Measurements from ENCODE around the gene JPH3.

JPH3 gene

DNA sequence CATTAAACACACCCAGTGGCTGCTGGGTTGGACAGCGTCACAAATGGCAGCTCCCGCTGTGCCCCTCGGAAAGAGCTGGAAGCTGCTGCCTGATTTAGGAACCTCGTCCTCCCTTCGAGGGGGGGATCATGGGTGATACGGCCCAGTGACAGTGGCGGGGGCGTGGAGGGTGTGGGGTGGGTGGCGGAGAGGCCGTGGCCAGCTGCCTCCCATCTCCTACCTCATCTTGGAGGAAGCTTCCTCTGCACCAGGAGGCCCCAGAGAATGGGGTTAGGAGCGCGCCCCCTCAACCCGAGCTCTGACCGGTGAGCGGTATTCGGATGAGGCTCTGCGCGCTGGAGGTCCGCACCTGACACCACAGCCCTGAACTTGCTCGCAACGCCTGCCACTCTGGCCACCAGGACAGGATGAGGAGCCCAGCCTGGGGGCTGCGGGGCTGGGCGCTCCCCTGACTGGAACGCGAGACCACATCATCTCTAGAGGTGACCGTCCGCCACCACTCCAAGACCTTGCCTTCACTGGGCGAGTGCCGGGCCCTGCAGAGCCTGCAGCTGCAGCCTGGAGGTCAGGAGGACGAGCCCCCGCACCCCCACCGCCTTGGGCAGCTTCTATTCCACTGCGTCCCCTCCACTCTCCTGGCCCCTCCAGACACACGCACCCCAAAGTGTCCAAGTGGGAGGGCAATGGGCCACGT, 82.5 kb downstream of the JPH3 start:
- DNase-seq = no peak

DNA sequence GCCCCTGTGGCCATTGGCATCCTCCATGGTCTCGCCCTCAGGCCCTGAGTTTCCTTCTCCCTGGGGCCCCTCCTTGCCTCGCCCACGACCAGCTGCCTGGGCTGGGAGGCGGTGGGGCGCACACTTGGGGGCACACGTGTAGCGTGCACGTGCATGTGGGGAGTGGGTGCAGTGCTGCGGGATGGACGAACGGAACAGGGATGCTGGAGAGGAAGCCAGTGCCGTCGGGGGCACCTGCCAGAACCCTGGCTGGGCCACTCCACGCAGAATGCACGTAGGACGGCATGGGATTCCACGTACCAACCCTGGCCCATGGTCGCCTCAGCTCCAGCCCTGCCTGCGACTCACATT, 83.1 kb downstream of the JPH3 start:
- DNase-seq = no peak

GRCh38 chr16:87685766-87686165, 83.5 kb downstream of the JPH3 start:
- no peak for DNase-seq

DNA sequence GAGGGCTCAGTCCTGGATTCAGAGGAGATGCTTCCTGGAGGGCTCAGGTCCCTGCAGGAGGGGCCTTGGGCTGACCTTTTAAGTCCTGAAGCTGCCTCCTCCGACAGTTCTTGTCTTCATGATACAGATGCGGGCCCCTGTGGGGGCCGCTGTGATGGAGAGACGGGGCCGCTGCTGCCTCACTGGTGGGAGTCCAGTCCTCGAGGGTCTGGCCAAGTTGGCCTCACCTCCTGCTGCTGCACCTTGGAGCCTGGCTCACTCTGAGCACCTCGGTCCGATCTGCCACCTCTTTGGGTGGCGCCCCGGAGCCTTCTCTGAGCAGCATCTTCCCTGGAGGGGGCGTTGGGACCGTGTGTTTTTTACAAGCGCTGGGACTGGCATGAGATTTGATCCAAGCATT, 84.4 kb downstream of the JPH3 start:
- DNase-seq = no peak

- DNase-seq = no peak
Measured at GRCh38 chr16:87687126-87687910, 85.0 kb downstream of the JPH3 start.

- DNase-seq = no peak
Measured at GRCh38 chr16:87687998-87688529, 85.8 kb downstream of the JPH3 start.

- DNase-seq = no peak
Measured at GRCh38 chr16:87688876-87689815, 86.8 kb downstream of the JPH3 start.

DNA sequence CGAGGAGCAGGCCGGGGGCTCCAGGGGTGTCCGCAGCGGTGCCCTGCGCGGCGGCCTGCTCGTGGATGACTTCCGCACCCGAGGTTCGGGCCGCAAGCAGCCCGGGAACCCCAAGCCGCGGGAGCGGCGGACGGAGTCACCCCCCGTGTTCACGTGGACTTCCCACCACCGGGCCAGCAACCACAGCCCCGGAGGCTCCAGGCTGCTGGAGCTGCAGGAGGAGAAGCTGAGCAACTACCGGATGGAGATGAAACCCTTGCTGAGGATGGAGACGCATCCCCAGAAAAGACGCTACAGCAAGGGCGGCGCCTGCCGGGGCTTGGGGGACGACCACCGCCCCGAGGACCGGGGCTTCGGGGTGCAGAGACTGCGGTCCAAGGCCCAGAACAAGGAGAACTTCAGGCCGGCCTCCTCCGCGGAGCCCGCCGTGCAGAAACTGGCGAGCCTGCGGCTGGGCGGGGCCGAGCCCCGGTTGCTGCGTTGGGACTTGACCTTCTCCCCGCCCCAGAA, 87.7 kb downstream of the JPH3 start:
- DNase-seq = no peak

- DNase-seq = no peak
Measured at GRCh38 chr16:87690911-87691685, 88.8 kb downstream of the JPH3 start.

- no peak for DNase-seq
Measured at GRCh38 chr16:87691686-87692079, 89.4 kb downstream of the JPH3 start.

DNA sequence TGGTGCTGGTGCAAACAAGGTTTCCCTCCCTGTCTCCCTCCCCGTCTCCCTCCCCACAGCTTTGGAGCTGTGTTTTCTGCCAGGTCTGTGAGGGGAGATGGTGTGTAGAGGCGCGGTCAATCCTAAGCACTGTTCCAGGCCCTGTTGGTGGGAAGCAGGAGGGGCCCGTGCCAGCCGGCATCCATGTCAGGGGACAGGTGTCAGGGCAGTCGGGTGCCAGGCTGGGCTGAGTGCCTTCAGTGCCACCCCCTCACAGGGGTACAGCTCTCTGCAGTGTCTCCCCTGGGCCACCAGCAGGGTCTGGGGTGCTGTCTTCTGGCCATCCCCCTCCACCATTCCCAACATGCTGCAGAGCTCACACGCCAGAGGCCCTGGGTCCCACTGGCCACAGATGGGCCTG, 89.9 kb downstream of the JPH3 start:
- no peak for DNase-seq

DNA sequence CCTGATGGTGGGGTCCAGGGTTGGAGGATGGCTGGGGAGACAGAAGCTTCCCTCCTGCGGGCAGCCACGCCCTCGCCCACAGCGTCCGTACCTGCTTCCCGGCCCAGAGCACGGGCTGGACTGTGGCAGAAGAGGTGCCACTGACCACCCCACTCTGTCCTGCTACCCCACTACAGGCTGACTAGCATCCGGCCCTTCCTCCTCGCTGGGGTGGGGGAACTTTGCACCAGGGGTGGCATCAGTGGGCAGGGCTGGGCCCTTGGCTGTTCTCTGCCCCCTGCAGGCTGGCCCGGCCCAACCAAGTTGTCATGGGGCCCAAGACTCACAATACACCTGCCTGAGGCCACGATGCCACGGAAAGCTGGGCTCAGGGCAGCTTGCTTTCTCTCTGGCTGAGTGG, 90.4 kb downstream of the JPH3 start:
- no peak for DNase-seq

- DNase-seq = no peak
Measured at GRCh38 chr16:87693827-87694226, 91.5 kb downstream of the JPH3 start.

GRCh38 chr16:87694441-87695125, 92.3 kb downstream of the JPH3 start:
- DNase-seq = no peak

- no peak for DNase-seq
Measured at GRCh38 chr16:87695534-87695933, 93.2 kb downstream of the JPH3 start.

- no peak for DNase-seq
Measured at GRCh38 chr16:87696726-87697125, 94.4 kb downstream of the JPH3 start.

DNA sequence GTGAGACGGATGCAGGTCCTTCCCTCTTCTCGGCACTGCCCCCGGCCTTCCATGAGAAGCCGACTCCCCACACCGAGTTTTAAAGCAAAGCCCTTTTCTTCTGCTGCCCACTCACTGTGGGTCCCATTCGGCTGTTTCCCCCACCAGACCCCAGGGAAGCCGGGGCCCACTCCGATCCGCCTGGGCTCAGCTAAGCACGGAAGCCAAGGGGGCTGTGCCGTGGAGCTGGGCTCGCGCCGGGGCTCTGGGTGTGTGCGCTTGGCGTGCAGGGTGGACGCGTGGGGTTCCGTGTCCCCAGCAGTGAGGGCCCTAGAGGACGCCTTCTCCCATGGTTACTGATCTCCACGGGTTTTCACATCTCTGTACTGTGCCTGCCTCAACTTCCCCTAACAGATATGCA, 94.9 kb downstream of the JPH3 start:
- DNase-seq = no peak

GRCh38 chr16:87697792-87698191, 95.5 kb downstream of the JPH3 start:
- no peak for DNase-seq

DNA sequence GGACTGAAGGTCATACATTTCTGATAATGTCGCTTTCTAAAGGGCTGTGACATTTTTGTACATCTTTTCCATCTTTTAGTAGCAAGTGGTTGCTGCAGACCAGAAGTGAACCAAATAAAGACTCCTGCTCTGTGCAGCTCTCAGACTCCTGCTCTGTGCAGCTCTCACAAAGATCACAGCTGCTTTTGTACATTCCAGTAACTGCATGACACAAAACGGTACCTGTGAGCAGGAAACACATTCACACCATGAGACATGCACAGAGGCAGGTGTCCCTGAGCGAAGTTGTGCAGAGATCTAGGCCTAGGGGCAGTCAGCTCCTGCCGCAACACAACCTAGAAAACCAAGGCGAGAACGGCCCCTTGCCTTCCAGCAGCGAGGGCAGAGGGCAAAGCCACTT, 95.9 kb downstream of the JPH3 start:
- DNase-seq = peak; percentile 86

DNA sequence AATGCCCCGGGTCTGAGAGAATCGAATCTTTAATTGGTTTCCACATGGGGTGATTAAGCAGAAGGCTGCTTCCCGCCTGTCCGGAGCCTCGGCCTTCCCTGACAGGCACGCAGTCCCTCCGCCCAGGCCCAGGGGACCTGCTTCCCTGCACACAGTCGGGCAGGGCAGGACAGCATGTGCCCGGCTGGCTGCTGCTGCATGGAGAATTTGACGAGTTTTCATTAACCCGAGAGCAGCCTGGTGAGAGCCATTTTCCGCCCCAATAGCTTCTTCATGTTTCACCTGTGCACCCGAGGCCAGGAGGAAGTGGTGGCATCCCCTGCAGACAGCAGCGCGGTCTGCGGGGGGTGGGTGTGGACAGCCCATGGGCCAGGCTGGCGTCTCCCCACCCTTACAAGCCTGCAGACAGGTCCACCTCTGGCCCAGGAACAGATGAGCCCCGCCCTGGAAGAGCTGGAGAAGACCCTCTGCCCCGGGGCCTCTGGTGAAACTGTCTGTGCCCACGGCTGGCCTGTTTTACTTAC, 96.4 kb downstream of the JPH3 start:
- peak; percentile 25 for DNase-seq

DNA sequence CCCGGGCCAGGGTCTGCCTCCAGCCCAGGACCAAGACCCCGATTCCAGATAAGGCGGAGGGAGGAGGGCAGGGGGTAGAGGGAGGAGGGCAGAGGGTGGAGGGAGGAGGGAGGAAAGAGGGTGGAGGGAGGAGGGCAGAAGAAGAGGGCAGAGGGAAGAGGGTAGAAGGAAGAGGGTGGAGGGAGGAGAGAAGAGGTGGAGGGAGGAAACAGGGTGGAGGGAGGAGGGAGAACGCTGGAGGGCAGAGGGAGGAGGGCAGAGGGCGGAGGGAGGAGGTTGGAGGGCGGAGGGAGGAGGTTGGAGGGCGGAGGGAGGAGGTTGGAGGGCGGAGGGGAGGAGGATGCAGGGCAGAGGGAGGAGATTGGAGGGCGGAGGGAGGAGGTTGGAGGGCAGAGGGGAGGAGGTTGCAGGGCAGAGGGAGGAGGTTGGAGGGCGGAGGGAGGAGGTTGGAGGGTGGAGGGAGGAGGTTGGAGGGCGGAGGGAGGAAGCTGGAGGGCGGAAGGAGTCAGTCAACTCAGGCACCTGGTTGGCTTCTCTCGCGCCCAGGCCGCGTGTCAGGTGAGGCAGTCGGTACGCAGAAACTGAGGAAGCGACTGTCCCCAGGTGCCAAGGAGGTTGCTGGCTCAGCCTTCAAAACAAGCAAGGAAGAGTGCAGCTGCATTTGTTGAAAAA, 98.2 kb downstream of the JPH3 start:
- peak; percentile 53 for DNase-seq
